IPS DF 6.9 (cell line): ENCODE results near the gene CBFA2T2.

ENCODE experiments used
- DNase-seq: peaks from one replicate; pipeline ENCODE4 v3.0.0-alpha.2; 2013; ENCODE audit warnings: low read depth, low spot score
- H3K27ac ChIP-seq: one replicate; pipeline ENCODE4 v1.5.1; 2013; ENCODE audit warnings: low read length, control low read depth
- H3K27me3 ChIP-seq: 2 replicates; pipeline ENCODE4 v1.6.1; 2013; ENCODE audit warnings: mild to moderate bottlenecking, low read length; ENCODE audit not compliant: control insufficient read depth, insufficient read depth
- H3K36me3 ChIP-seq: 2 replicates; pipeline ENCODE4 v1.6.1; 2013; ENCODE audit warnings: low read length; ENCODE audit not compliant: control insufficient read depth, insufficient read depth
- H3K4me1 ChIP-seq: 2 replicates; pipeline ENCODE4 v1.6.1; 2013; ENCODE audit warnings: low read length; ENCODE audit not compliant: control insufficient read depth, insufficient read depth
- H3K4me3 ChIP-seq: 2 replicates; pipeline ENCODE4 v1.5.1; 2013; ENCODE audit warnings: mild to moderate bottlenecking, low read length
- H3K9me3 ChIP-seq: 2 replicates; pipeline ENCODE4 v1.6.1; 2013; ENCODE audit warnings: low read length, inconsistent platforms; ENCODE audit not compliant: control insufficient read depth, insufficient read depth
- WGBS: extraction: QIAGEN DNeasy Blood & Tissue Kit; methylation state at CpG from one replicate; pipeline ENCODE4 v1.1.7; 2013; ENCODE audit warnings: mixed read lengths, missing lambda C conversion rate; ENCODE audit not compliant: insufficient read length, insufficient coverage; 5-methylcytosine and 5-hydroxymethylcytosine counted together

CBFA2T2 gene

GRCh38 chr20:33549229-33549999 lies 59.5 kb downstream of the CBFA2T2 start:
- no peak for DNase-seq
- H3K9me3 ChIP-seq = no peaks in the 10 kb centered on the region
- H3K4me3 ChIP-seq = no peak overlapping the region
- no CpG with 5 or more reads among the region's 2 CpGs for WGBS
- no peaks in the 10 kb centered on the region for H3K4me1 ChIP-seq
- H3K36me3 ChIP-seq = no peaks in the 10 kb centered on the region
- no peaks in the 10 kb centered on the region for H3K27me3 ChIP-seq
- no peak overlapping the region for H3K27ac ChIP-seq

GRCh38 chr20:33551778-33552177 lies 61.9 kb downstream of the CBFA2T2 start:
- Histone ChIP-seq H3K36me3 (no peaks in the 10 kb centered on the region), H3K4me3 (no peak overlapping the region), H3K9me3 (no peaks in the 10 kb centered on the region), H3K27ac (no peak overlapping the region), H3K27me3 (no peaks in the 10 kb centered on the region), H3K4me1 (no peaks in the 10 kb centered on the region)
- no CpG with 5 or more reads among the region's 1 CpG for WGBS
- no peak for DNase-seq

GRCh38 chr20:33552519-33552918 lies 62.6 kb downstream of the CBFA2T2 start:
- H3K36me3 ChIP-seq = no peaks in the 10 kb centered on the region
- no peak overlapping the region for H3K27ac ChIP-seq
- no CpG with 5 or more reads among the region's 3 CpGs for WGBS
- H3K4me1 ChIP-seq = no peaks in the 10 kb centered on the region
- no peaks in the 10 kb centered on the region for H3K9me3 ChIP-seq
- H3K27me3 ChIP-seq = no peaks in the 10 kb centered on the region
- H3K4me3 ChIP-seq = no peak overlapping the region
- no peak for DNase-seq

- H3K27ac ChIP-seq = no peak overlapping the region
- H3K4me1 ChIP-seq = no peaks in the 10 kb centered on the region
- no peaks in the 10 kb centered on the region for H3K9me3 ChIP-seq
- no CpG with 5 or more reads among the region's 4 CpGs for WGBS
- DNase-seq = no peak
- no peaks in the 10 kb centered on the region for H3K27me3 ChIP-seq
- no peaks in the 10 kb centered on the region for H3K36me3 ChIP-seq
- no peak overlapping the region for H3K4me3 ChIP-seq
Measured at GRCh38 chr20:33553516-33553915, 63.6 kb downstream of the CBFA2T2 start.

GRCh38 chr20:33554914-33555420 lies 65.1 kb downstream of the CBFA2T2 start:
- WGBS = no CpG with 5 or more reads among the region's 2 CpGs
- Histone ChIP-seq H3K4me3 (no peak overlapping the region), H3K4me1 (no peaks in the 10 kb centered on the region), H3K36me3 (no peaks in the 10 kb centered on the region), H3K27ac (no peak overlapping the region), H3K9me3 (no peaks in the 10 kb centered on the region), H3K27me3 (no peaks in the 10 kb centered on the region)
- no peak for DNase-seq

- no peak for DNase-seq
- Histone ChIP-seq H3K4me3 (no peak overlapping the region), H3K9me3 (no peaks in the 10 kb centered on the region), H3K27me3 (no peaks in the 10 kb centered on the region), H3K36me3 (no peaks in the 10 kb centered on the region), H3K27ac (no peak overlapping the region), H3K4me1 (no peaks in the 10 kb centered on the region)
- WGBS = no CpG with 5 or more reads among the region's 3 CpGs
Measured at GRCh38 chr20:33555755-33556154, 65.9 kb downstream of the CBFA2T2 start.

- no CpG with 5 or more reads among the region's 3 CpGs for WGBS
- Histone ChIP-seq H3K4me1 (no peaks in the 10 kb centered on the region), H3K9me3 (no peaks in the 10 kb centered on the region), H3K27me3 (no peaks in the 10 kb centered on the region), H3K27ac (no peak overlapping the region), H3K4me3 (no peak overlapping the region), H3K36me3 (no peaks in the 10 kb centered on the region)
- DNase-seq = no peak
Measured at GRCh38 chr20:33556246-33556645, 66.3 kb downstream of the CBFA2T2 start.

GRCh38 chr20:33558348-33559144 lies 68.7 kb downstream of the CBFA2T2 start:
- H3K27ac ChIP-seq = no peak overlapping the region
- no peaks in the 10 kb centered on the region for H3K4me1 ChIP-seq
- no CpG with 5 or more reads among the region's 9 CpGs for WGBS

GRCh38 chr20:33559212-33559611 lies 69.3 kb downstream of the CBFA2T2 start:
- H3K9me3 ChIP-seq = no peaks in the 10 kb centered on the region
- no peaks in the 10 kb centered on the region for H3K4me1 ChIP-seq
- no CpG with 5 or more reads among the region's 2 CpGs for WGBS
- no peak for DNase-seq
- H3K27me3 ChIP-seq = no peaks in the 10 kb centered on the region
- H3K27ac ChIP-seq = no peak overlapping the region
- no peak overlapping the region for H3K4me3 ChIP-seq
- H3K36me3 ChIP-seq = no peaks in the 10 kb centered on the region

More at GRCh38 chr20:33558348-33559144, 68.7 kb downstream of the CBFA2T2 start:
- Histone ChIP-seq H3K4me3 (no peak overlapping the region), H3K27me3 (no peaks in the 10 kb centered on the region), H3K36me3 (no peaks in the 10 kb centered on the region), H3K9me3 (no peaks in the 10 kb centered on the region)
- no peak for DNase-seq

- H3K4me3 ChIP-seq = no peak overlapping the region
- no peaks in the 10 kb centered on the region for H3K27me3 ChIP-seq
- H3K9me3 ChIP-seq = no peaks in the 10 kb centered on the region
- no peak overlapping the region for H3K27ac ChIP-seq
- no peak for DNase-seq
- H3K36me3 ChIP-seq = no peaks in the 10 kb centered on the region
- no peaks in the 10 kb centered on the region for H3K4me1 ChIP-seq
- whole genome bisulfite sequencing = no CpG with 5 or more reads among the region's 2 CpGs
Measured at GRCh38 chr20:33560026-33560425, 70.1 kb downstream of the CBFA2T2 start.
